ENCODE results near the gene KDM4C.
A peak's percentile ranks its signal among the peaks of the same experiment; 100 is the strongest.

Gene KDM4C

GRCh38 chr9:7210854-7211637 is 453.3 kb downstream of the KDM4C start:
- no peak for DNase-seq (ENCODE audit: low read depth)
- no peak for TF ChIP-seq CTCF (conservative IDR thresholded peaks at IDR 0.05; ENCODE audit: control insufficient read depth, insufficient read depth, low read depth, low read length)
- no peak overlapping the region for H3K4me3 ChIP-seq (ENCODE audit: control insufficient read depth, low read depth, low read length)

GRCh38 chr9:7211657-7212056 is 453.9 kb downstream of the KDM4C start:
- H3K4me3 ChIP-seq (ENCODE audit: control insufficient read depth, low read depth, low read length): no peak overlapping the region
- TF ChIP-seq CTCF (conservative IDR thresholded peaks at IDR 0.05; ENCODE audit: control insufficient read depth, insufficient read depth, low read depth, low read length): no peak
- no peak for DNase-seq (ENCODE audit: low read depth)

- TF ChIP-seq CTCF (conservative IDR thresholded peaks at IDR 0.05; ENCODE audit: control insufficient read depth, insufficient read depth, low read depth, low read length): no peak
- H3K4me3 ChIP-seq (ENCODE audit: control insufficient read depth, low read depth, low read length): no peak overlapping the region
- DNase-seq (ENCODE audit: low read depth): no peak
Measured at GRCh38 chr9:7212101-7212500, 454.3 kb downstream of the KDM4C start.

- peak; percentile 81 for DNase-seq (ENCODE audit: low read depth)
- H3K4me3 ChIP-seq (ENCODE audit: control insufficient read depth, low read depth, low read length): no peak overlapping the region
- no peak for TF ChIP-seq CTCF (conservative IDR thresholded peaks at IDR 0.05; ENCODE audit: control insufficient read depth, insufficient read depth, low read depth, low read length)
Measured at GRCh38 chr9:7216004-7216841, 458.4 kb downstream of the KDM4C start.

- TF ChIP-seq CTCF (conservative IDR thresholded peaks at IDR 0.05; ENCODE audit: control insufficient read depth, insufficient read depth, low read depth, low read length): no peak
- no peak overlapping the region for H3K4me3 ChIP-seq (ENCODE audit: control insufficient read depth, low read depth, low read length)
- peak; percentile 19 for DNase-seq (ENCODE audit: low read depth)
Measured at GRCh38 chr9:7223981-7224380, 466.2 kb downstream of the KDM4C start.

Measured in fibroblast of mammary gland (primary cell).